HCT116 (cell line): ENCODE data around the gene IMMP2L. TPM values are rescaled to one million over a fixed set of nuclear protein-coding genes. Genes with fewer than 3 reads are reported as not detected.
"Not testable (repeated sequence)": the region's sequence is repeated elsewhere in the genome, so short reads cannot be mapped to it uniquely, and the experiment has no call there.

ENCODE experiments used
- ATAC-seq: fragments of 200-7000 bp; cut with Tn5 transposase; 2 replicates; pipeline ENCODE4 v1.9.1; 2020; ENCODE audit warnings: mild to moderate bottlenecking, moderate library complexity
- BruUV-seq: library from RNA; stranded (reverse); fragments of 400-500 nt; replicated peaks from 2 replicates; lab custom pipeline; 2021; lab: Mats Ljungman, UMichigan
- CTCF ChIA-PET: fragments of 300-600 bp; sonication (Branson Sonifier 250); formaldehyde crosslinking; loops from one replicate; lab custom pipeline; 2021; ENCODE audit warnings: antibody characterized with exemption; lab: Charles Lee
- POLR2A ChIA-PET: fragments of 300-600, 350-600 bp; sonication (Branson Sonifier 250); formaldehyde crosslinking; loops from one replicate; lab custom pipeline; 2021; ENCODE audit warnings: antibody characterized with exemption; lab: Charles Lee
- RAD21 ChIA-PET, 2 experiments: fragments of 300-600 bp; sonication (Branson Sonifier 250); formaldehyde crosslinking; loops; one replicate each; lab custom pipeline; 2023; ENCODE audit warnings: low total read pairs in 2 of 2; ENCODE audit not compliant: uncharacterized antibody in 2 of 2, unreplicated experiment in 2 of 2, low non-redundant PET in 1 of 2; lab: Charles Lee
- DNase-seq: peaks from one replicate; pipeline ENCODE4 v3.0.0-alpha.2; 2010; ENCODE audit warnings: low read depth, low spot score
- H2AFZ ChIP-seq: fragments of 200-600 bp; shearing (Covaris generic), sonication (generic); 2 replicates; pipeline ENCODE4 v1.6.1; 2017; ENCODE audit warnings: low read depth, mixed run types, mixed read lengths, antibody characterized with exemption, low read length; ENCODE audit not compliant: poor library complexity, severe bottlenecking
- H3K27ac ChIP-seq: 2 replicates; pipeline ENCODE4 v1.5.1; 2012; ENCODE audit warnings: low read depth, low read length
- H3K27me3 ChIP-seq: fragments of 200-600 bp; sonication (generic); 2 replicates; pipeline ENCODE4 v1.6.1; 2016; ENCODE audit warnings: mixed run types, low read length, mixed read lengths; ENCODE audit not compliant: insufficient read depth
- H3K36me3 ChIP-seq, 2 experiments: fragments of 200-500 bp in 1 of 2; fragments of 200-600 bp in 1 of 2; sonication (Bioruptor generic) in 1 of 2; sonication (generic) in 1 of 2; 2 replicates each; pipeline versions ENCODE4 v1.5.1 to v1.6.1; 2014 to 2016; ENCODE audit warnings: low read length in 2 of 2, inconsistent platforms in 1 of 2, mixed read lengths in 1 of 2, mixed run types in 1 of 2; ENCODE audit not compliant: insufficient read depth in 2 of 2, control insufficient read depth in 1 of 2
- H3K4me1 ChIP-seq, 2 experiments: fragments of 200-600 bp in 1 of 2; sonication (generic) in 1 of 2; 2 replicates each; pipeline versions ENCODE4 v1.5.1 to v1.6.1; 2012 to 2017; ENCODE audit warnings: low read length in 2 of 2, inconsistent platforms in 1 of 2, mild to moderate bottlenecking in 1 of 2, mixed read lengths in 1 of 2, mixed run types in 1 of 2, moderate library complexity in 1 of 2; ENCODE audit not compliant: insufficient read depth in 2 of 2, control insufficient read depth in 1 of 2
- H3K4me2 ChIP-seq: fragments of 200-600 bp; sonication (generic); 2 replicates; pipeline ENCODE4 v1.6.1; 2017; ENCODE audit warnings: mixed run types, low read length, mixed read lengths
- H3K4me3 ChIP-seq, 2 experiments: fragments of 200-600 bp in 1 of 2; sonication (generic) in 1 of 2; replicated peaks in 1 of 2; 2 replicates each; pipeline ENCODE4 v1.5.1; 2011 to 2016; ENCODE audit warnings: low read length in 2 of 2, control low read depth in 1 of 2, low read depth in 1 of 2, mild to moderate bottlenecking in 1 of 2, mixed read lengths in 1 of 2, mixed run types in 1 of 2
- H3K79me2 ChIP-seq: fragments of 200-600 bp; sonication (generic); 2 replicates; pipeline ENCODE4 v1.6.1; 2017; ENCODE audit warnings: mild to moderate bottlenecking, mixed run types, low read length, moderate library complexity, mixed read lengths; ENCODE audit not compliant: insufficient read depth
- H3K9ac ChIP-seq: fragments of 200-600 bp; sonication (generic); 2 replicates; pipeline ENCODE4 v1.6.1; 2016; ENCODE audit warnings: low read length, mixed read lengths
- H3K9me2 ChIP-seq: fragments of 200-600 bp; sonication (generic), shearing (Covaris generic); 2 replicates; pipeline ENCODE4 v1.6.1; 2017; ENCODE audit warnings: mixed run types, mild to moderate bottlenecking, moderate library complexity; ENCODE audit not compliant: insufficient read depth
- H3K9me3 ChIP-seq, 2 experiments: fragments of 200-500 bp in 1 of 2; fragments of 200-600 bp in 1 of 2; sonication (Bioruptor generic) in 1 of 2; sonication (generic) in 1 of 2; 2 replicates each; pipeline ENCODE4 v1.6.1; 2014 to 2017; ENCODE audit warnings: low read length in 2 of 2, mixed read lengths in 2 of 2, inconsistent platforms in 1 of 2, low read depth in 1 of 2, mild to moderate bottlenecking in 1 of 2, mixed run types in 1 of 2, moderate library complexity in 1 of 2; ENCODE audit not compliant: control insufficient read depth in 1 of 2, insufficient read depth in 1 of 2
- H4K20me1 ChIP-seq: fragments of 200-600 bp; sonication (generic), shearing (Covaris generic); 2 replicates; pipeline ENCODE4 v1.6.1; 2017; ENCODE audit warnings: mixed run types, mild to moderate bottlenecking, moderate library complexity; ENCODE audit not compliant: insufficient read depth
- ELF1 ChIP-seq: IDR thresholded peaks from 2 replicates; pipeline ENCODE4 v1.6.1; 2012; ENCODE audit warnings: low read depth, borderline replicate concordance
- EZH2 ChIP-seq: fragments of 200-600 bp; sonication (generic); IDR thresholded peaks from 2 replicates; pipeline ENCODE4 v1.6.1; 2017; ENCODE audit warnings: antibody characterized with exemption, mixed run types
- MAX ChIP-seq: IDR thresholded peaks from 2 replicates; pipeline ENCODE4 v1.6.1; 2012
- SP1 ChIP-seq: IDR thresholded peaks from 2 replicates; pipeline ENCODE4 v1.6.1; 2012; ENCODE audit warnings: low read depth
- ZNF274 ChIP-seq: fragments of 200-500 bp; sonication (Bioruptor generic); IDR thresholded peaks from 2 replicates; pipeline ENCODE4 v1.6.1; 2014; ENCODE audit warnings: mild to moderate bottlenecking, low read depth, low read length, inconsistent platforms
- intact Hi-C: fragments of 100-400 bp; cut with micrococcal nuclease; formaldehyde crosslinking; loops from 2 replicates; pipeline ENCODE4 v1.10.0; 2022
- total RNA-seq: library from RNA; stranded (reverse); gene quantifications from one replicate; pipeline ENCODE4 v1.2.1, GENCODE V29; 2021; ENCODE audit not compliant: unreplicated experiment

Gene IMMP2L
- total RNA-seq, 1 experiment from 2014 or later, result 21.1 TPM

- RAD21 ChIA-PET, result no interaction called here
- ATAC-seq (no peak), DNase-seq (no peak)
- Histone ChIP-seq H3K4me3 (no peak overlapping the region), H3K9me3 (no peaks in the 10 kb centered on the region), H3K4me2 (no peak overlapping the region), H3K9me2 (no peaks in the 10 kb centered on the region), H3K4me1 (no peaks in the 10 kb centered on the region), H3K9ac (no peak overlapping the region), H3K27ac (no peak overlapping the region), H3K27me3 (no peaks in the 10 kb centered on the region), H3K79me2 (no peaks in the 10 kb centered on the region), H3K36me3 (no peaks in the 10 kb centered on the region), H2AFZ (no peak overlapping the region), H4K20me1 (no peaks in the 10 kb centered on the region)
- BruUV-seq, result no TSS peak
- POLR2A ChIA-PET, result no interaction called here
- intact Hi-C loops, result no loop called here
- TF ChIP-seq MAX (no peak), EZH2 (no peak), SP1 (no peak)
- CTCF ChIA-PET, result no interaction called here
Measured at GRCh38 chr7:111509288-111509687, 53.0 kb downstream of the IMMP2L start.

GRCh38 chr7:111508387-111508786 is 53.9 kb downstream of the IMMP2L start:
- TF ChIP-seq ELF1 (no peak), ZNF274 (no peak), EZH2 (no peak)
- Histone ChIP-seq H2AFZ (no peak overlapping the region), H3K27ac (no peak overlapping the region), H4K20me1 (no peaks in the 10 kb centered on the region), H3K36me3 (no peaks in the 10 kb centered on the region), H3K9me2 (no peaks in the 10 kb centered on the region), H3K79me2 (no peaks in the 10 kb centered on the region), H3K9me3 (no peaks in the 10 kb centered on the region), H3K4me1 (no peaks in the 10 kb centered on the region), H3K9ac (no peak overlapping the region), H3K4me3 (no peak overlapping the region), H3K27me3 (no peaks in the 10 kb centered on the region), H3K4me2 (no peak overlapping the region)
- BruUV-seq, result no TSS peak
- ChIA-PET RAD21 (no interaction called here), CTCF (no interaction called here), POLR2A (no interaction called here)
- no peak for DNase-seq
- ATAC-seq, result no peak
- intact Hi-C loops, result no loop called here

- H3K27ac ChIP-seq, H3K9ac ChIP-seq, H3K4me3 ChIP-seq, H3K9me3 ChIP-seq, H3K4me2 ChIP-seq, H3K4me1 ChIP-seq, H4K20me1 ChIP-seq, DNase-seq, H3K79me2 ChIP-seq, H2AFZ ChIP-seq, H3K27me3 ChIP-seq, H3K36me3 ChIP-seq, intact Hi-C loops, POLR2A ChIA-PET, ATAC-seq, BruUV-seq, H3K9me2 ChIP-seq, CTCF ChIA-PET, RAD21 ChIA-PET: not testable (repeated sequence)
Measured at GRCh38 chr7:111505422-111505821, 56.9 kb downstream of the IMMP2L start.

- H2AFZ ChIP-seq, POLR2A ChIA-PET, H3K27me3 ChIP-seq, DNase-seq, CTCF ChIA-PET, BruUV-seq, H3K27ac ChIP-seq, H3K36me3 ChIP-seq, ATAC-seq, H3K9me3 ChIP-seq, H3K4me1 ChIP-seq, H3K79me2 ChIP-seq, RAD21 ChIA-PET, H3K9me2 ChIP-seq, H4K20me1 ChIP-seq, H3K4me2 ChIP-seq, intact Hi-C loops, H3K4me3 ChIP-seq, H3K9ac ChIP-seq: not testable (repeated sequence)
Measured at GRCh38 chr7:111501799-111502198, 60.5 kb downstream of the IMMP2L start.
